HG03097 (cell line): Measurements from ENCODE around the gene SLC17A6.

Experiments
- ATAC-seq: cut with Tn5 transposase; IDR thresholded peaks from one replicate; pipeline ENCODE4 v1.9.1; 2021; ENCODE audit not compliant: unreplicated experiment, low FRiP score

Gene SLC17A6

GRCh38 chr11:22337596-22338485 lies at the start of gene SLC17A6:
TSS of gene SLC17A6 (plus strand) at chr11:22338381. CDS start at chr11:22338534, 153 bp downstream.
- ATAC-seq = no peak

DNA sequence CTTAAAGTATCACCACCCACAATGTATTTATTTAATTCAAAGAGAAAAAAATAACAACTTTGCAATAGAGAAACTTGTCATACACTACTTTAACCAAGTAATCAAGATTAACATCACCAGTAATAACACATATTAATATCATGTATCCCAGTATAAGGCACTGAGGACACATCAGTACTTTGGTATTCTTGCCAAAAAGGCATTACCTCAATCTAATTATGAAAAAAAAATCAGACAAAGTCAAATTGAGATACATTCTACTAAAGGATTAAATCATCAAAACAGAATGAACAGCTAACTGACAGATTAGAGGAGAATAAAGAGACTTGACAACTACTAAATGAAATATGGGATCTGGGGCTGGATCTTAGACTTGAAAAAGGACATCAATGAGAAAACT lies 35.8 kb upstream of the SLC17A6 start:
- no peak for ATAC-seq

DNA sequence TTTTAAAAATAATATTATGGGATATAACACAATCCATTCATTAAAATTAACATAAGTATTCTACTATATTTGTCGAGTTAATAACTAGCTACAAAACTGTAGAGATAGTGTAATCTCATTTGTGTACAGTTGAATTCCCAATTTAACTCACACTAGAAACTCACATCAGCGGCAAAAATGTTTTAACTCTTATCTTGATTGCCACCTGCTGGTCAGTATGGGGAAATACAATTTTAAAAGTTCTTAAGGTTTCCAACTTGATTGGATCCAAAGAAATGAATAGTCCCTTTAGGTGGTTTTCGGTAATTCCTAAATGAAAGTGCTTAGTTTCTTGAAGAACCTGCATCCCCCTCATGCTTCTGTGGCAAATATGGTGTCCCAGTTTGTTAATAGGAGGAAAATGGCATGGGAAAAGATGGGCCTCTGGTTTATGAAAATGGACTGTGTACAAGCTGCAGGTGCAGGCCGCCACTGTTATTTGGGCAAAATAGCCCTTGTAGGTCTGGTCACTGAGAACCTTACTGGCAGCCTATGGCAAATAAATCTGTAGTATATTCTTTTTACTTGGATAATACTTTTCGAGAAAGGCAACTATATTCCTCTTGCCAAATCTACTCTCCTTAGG lies 33.7 kb upstream of the SLC17A6 start:
- no peak for ATAC-seq

DNA sequence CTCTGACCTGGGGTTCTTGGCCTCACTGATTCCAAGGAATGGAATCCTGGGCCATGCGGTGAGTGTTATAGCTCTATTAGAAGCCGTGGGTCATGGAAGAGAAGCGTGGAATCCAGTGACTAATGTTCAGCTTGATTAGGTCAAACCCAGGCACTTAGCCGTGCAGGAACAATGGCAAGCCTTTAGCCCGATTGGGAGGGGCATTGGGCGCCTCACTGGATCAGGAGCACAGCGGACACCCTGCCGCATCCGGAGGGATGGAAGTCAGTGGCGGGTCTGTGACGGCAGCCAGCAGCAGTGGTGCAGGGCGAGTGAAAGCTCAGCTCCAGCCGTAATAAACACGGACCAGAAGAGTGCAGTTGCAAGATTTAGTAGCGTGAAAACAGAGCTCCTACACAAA lies 20.5 kb upstream of the SLC17A6 start:
- ATAC-seq = no peak

DNA sequence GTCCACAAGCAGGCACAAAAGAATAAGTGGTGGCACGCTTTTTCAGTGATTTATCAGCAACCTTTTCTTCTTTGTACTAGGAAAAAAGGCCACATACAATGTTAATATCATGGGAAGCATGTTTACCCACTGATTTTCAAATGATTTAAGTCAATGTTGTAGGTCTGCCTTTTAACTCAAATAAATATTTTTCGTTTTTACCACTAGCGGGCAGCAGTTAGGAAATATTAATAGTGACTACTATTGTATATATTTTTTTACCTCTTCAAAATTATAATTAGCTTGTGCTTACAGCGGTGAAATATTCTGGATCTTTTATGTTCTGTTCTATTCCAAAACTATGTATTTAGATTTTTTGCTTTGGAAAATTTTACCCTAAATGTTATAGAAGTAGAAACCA lies 6.4 kb upstream of the SLC17A6 start:
- no peak for ATAC-seq

- no peak for ATAC-seq
Measured at GRCh38 chr11:22336587-22336986, 1.6 kb upstream of the SLC17A6 start.

GRCh38 chr11:22339611-22340010 lies 1.4 kb downstream of the SLC17A6 start:
- no peak for ATAC-seq

DNA sequence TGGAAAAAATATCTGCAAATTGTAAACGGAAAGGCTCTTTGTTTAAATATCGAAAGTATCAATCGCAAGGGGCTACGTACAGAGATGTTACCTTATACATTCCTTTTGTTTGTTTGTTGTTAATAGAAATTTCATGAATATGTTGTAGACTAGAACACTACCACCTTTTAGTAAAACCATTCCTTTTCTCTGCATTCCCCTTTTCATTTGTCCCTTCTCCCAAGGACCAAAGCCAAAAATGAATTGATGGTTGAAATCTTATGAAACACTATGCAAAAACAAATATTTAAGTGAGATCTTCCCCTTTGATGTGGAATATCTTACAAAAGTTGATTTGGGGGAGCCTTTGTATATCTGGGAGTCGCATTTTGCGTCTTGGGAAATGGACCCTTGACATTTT lies 2.1 kb downstream of the SLC17A6 start:
- ATAC-seq = no peak

DNA sequence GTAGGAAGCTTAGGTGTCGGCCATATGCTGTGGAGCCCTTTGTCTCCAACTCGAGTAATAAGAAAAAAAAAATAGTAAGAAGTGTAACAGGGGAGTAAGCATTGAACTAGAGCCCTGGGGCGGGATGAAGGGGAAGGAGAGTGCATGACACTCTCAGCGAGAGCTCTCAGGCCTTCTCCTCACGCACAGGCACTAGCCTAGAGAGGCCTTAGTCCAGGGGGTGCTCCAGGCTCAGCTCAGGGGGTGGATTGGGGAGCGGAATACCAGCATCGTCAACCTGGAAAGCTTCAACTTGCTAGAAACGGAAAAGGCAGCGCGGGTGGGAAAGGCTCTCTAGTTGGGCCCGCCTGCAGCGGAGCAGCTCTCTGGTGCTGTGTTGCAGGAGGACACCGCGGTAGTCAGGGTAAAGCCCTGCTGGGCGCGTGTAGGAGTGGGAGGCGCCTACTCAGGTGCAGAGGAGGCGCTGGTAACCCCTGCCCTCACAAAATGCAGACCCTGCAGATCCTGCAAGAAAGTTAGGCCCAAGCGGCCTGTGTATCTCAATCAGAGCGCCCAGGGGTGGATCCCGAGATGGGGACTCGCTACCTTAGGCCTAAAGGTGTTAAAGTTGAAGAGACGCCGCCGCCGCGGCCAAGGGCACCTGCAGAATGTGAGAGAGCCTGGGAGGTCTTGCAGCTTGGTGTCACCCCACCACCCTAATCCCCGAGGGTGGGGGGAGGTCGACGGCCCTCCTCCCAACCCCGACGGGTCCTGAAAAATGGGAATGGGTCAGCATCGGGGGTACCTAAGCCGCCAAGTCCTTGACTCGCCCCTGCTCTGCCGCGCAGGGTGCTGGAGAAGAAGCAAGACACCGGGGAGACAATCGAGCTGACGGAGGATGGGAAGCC lies 2.8 kb downstream of the SLC17A6 start:
- ATAC-seq = no peak

DNA sequence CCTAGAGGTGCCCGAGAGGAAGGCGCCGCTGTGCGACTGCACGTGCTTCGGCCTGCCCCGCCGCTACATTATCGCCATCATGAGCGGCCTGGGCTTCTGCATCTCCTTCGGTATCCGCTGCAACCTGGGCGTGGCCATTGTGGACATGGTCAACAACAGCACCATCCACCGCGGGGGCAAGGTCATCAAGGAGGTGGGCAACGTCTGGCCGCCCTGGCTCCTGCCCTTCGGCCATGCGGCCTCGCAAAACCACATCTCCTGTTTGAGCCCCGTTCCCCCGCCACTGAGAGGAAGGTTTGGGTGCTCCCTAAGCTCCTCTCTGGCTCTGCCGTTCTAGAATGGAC lies 3.4 kb downstream of the SLC17A6 start:
- no peak for ATAC-seq

DNA sequence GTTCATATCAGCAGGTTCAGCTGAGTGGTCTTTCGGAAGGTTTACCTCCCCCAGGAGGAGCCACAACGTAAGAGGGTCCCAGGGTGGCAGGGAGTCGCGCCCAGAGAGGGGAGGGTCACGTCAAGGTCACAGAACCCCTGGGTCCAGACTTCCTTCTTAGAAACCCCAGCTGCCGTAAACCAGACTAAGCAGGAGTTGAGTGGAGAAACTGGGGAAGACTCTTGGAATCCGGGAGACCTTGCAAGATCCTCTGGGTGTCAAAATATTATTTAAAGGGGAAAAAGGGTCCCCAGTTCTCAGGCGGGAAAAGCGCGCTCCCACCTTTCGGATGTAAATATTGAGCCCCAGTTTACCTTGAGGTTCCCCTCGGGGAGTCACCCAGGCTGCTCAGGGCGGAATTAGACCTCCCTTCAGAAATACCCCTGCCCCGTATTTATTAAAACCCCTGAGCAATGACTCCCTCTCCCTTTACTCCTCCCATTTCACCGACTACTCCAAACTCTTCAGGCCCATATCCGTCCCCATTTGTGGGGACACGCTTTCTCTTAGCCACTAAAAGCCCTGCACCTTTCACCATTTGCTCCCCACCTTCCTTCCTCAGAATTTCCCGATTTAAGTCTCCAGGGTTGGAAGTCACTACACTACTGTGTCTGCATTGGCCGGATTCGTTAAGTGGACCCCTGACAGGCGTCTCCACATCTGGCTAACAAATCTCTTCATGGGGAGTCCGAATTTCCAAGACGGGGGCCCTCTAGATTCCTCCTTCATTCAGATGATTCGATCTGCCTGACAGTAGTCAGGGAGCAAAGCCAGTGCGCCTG lies 4.2 kb downstream of the SLC17A6 start:
- no peak for ATAC-seq

DNA sequence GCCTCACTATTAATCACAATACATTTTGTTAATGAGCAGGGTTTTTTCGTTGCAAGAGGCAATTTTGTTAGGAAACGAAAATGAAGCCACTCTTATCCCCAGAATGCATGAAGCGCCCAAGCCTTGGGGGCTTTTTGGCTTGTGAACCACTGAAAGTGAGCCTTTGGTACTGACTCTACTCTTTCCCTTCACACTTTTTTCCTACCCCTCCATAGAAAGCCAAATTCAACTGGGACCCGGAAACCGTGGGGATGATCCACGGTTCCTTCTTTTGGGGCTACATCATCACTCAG lies 4.8 kb downstream of the SLC17A6 start:
- ATAC-seq = no peak

- no peak for ATAC-seq
Measured at GRCh38 chr11:22343371-22344032, 5.3 kb downstream of the SLC17A6 start.

GRCh38 chr11:22344081-22344480 lies 5.9 kb downstream of the SLC17A6 start:
- ATAC-seq = no peak

DNA sequence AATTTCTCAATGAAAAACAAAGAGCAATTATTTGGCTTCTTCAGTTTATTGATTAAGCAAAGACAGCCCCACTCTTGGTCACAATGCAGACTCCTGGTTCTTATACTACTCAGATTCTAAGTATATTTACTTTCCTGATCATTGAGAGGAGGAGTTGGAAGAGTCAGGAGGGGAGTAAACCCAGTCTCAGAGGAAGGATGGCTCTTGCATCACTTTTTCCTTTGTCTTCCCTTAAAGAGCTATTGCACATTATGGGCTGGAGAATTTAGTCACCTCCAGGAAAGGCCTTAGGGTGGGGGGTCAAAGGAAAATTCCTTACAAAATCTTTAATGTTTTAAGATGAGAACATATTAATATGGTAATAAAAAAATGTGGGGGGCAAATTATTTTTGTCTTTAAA lies 8.1 kb downstream of the SLC17A6 start:
- ATAC-seq = no peak

- no peak for ATAC-seq
Measured at GRCh38 chr11:22347857-22348487, 9.8 kb downstream of the SLC17A6 start.

DNA sequence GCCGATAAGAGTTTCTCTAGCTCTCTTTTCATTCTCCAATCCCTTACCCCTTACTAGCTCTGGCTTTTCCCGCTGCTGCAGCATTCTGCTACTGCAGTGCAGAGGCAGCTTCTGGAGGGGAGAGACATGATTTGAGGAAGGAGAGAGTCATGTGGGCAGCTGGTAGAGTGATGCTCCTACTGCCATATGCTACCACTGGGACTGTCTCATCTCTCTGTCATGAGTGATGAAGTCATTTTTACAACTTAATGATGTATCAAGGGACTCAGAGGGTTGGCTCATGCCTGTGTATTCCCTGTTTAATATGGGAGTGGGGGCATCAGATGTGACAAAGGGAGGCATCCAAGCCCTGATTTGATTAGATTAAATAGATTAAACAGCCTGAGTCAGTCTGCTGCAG lies 11.3 kb downstream of the SLC17A6 start:
- no peak for ATAC-seq

GRCh38 chr11:22359295-22359694 lies 21.1 kb downstream of the SLC17A6 start:
- no peak for ATAC-seq

- no peak for ATAC-seq
Measured at GRCh38 chr11:22371160-22371559, 33.0 kb downstream of the SLC17A6 start.

DNA sequence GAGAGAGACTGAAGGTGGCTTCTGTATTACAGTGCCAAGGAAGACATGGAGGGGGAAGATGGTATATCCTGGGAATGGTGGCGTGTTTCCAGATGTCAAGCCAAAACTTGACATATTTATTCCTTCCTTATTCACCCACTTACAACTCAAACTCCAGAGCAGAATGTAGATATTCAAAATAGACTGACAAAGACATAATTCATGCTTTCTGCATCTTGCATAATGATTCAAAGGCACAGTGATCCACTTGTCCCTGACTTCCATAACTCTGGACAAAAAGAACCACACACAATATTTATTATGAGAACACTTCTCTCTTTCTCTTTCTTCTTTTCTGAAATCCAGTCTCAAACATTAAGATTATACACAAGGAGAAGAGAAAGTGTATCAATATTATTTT lies 48.9 kb downstream of the SLC17A6 start:
- no peak for ATAC-seq
